Nephron progenitor cell (in vitro differentiated cells): ENCODE measurements around the gene CGNL1.

Source experiments
- DNase-seq: peaks from one replicate; pipeline ENCODE4 v3.0.0; 2021
- H3K27ac Mint-ChIP-seq: 2 replicates; pipeline ENCODE4 v1.8.0; 2021; ENCODE audit warnings: mild to moderate bottlenecking, moderate library complexity, mixed read lengths
- H3K27me3 Mint-ChIP-seq: 2 replicates; pipeline ENCODE4 v1.8.0; 2021; ENCODE audit warnings: mild to moderate bottlenecking, low read depth, mixed read lengths; ENCODE audit not compliant: poor library complexity
- H3K36me3 Mint-ChIP-seq: 2 replicates; pipeline ENCODE4 v1.8.0; 2021; ENCODE audit warnings: low read depth, mixed read lengths
- H3K4me1 Mint-ChIP-seq: 2 replicates; pipeline ENCODE4 v1.8.0; 2021; ENCODE audit warnings: mixed read lengths
- H3K4me3 Mint-ChIP-seq: 2 replicates; pipeline ENCODE4 v1.8.0; 2021; ENCODE audit warnings: mild to moderate bottlenecking, moderate library complexity, mixed read lengths
- H3K9me3 Mint-ChIP-seq: 2 replicates; pipeline ENCODE4 v1.8.0; 2021; ENCODE audit warnings: mild to moderate bottlenecking, moderate library complexity, mixed read lengths
- TF ChIP-seq, protein P1 (sequence below): fragments of 200-600 bp; sonication (generic); IDR thresholded peaks from 2 replicates; pipeline ENCODE4 v1.5.0; 2021; ENCODE audit warnings: antibody characterized with exemption

Gene CGNL1

DNA sequence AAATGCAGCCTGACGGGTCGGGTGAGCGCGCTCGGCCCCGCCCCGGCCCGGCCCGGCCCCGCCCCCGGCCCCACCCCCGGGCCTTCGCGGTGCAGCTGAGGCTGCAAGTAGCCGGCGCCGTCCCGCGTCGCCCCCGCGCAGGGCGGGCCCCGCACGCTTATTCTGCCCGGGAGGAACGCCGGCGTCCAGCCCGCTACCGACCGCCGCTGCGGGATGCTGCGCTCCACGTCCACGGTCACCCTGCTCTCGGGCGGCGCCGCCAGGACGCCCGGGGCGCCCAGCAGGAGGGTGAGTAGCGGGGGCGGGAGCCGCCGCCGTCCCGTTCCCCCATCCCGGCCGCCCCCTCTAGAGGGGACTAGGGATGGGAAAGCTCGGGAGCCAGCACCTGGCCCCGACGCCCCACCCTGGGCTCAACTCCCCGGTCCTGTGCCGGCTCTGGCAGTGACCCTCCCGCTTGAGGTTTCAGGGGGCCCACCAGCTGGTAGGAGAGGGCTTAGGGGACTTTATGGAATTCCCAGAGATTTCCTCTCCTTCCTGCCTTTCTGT, 215.6 kb downstream of the CGNL1 start, which contains the start of gene MYZAP:
TSS of gene MYZAP (plus strand) at position 83 of the 546 bp plus-strand sequence. CDS start at position 214, 131 bp downstream.
- DNase-seq, result peak; percentile 78
- H3K27me3 Mint-ChIP-seq, result peaks cover 66% of the 10 kb centered on the region
- H3K9me3 Mint-ChIP-seq, result no peaks in the 10 kb centered on the region
- H3K36me3 Mint-ChIP-seq, result no peaks in the 10 kb centered on the region
- H3K27ac Mint-ChIP-seq, result peak within 1 kb of the TSS; percentile 40
- TF ChIP-seq, protein P1, sequence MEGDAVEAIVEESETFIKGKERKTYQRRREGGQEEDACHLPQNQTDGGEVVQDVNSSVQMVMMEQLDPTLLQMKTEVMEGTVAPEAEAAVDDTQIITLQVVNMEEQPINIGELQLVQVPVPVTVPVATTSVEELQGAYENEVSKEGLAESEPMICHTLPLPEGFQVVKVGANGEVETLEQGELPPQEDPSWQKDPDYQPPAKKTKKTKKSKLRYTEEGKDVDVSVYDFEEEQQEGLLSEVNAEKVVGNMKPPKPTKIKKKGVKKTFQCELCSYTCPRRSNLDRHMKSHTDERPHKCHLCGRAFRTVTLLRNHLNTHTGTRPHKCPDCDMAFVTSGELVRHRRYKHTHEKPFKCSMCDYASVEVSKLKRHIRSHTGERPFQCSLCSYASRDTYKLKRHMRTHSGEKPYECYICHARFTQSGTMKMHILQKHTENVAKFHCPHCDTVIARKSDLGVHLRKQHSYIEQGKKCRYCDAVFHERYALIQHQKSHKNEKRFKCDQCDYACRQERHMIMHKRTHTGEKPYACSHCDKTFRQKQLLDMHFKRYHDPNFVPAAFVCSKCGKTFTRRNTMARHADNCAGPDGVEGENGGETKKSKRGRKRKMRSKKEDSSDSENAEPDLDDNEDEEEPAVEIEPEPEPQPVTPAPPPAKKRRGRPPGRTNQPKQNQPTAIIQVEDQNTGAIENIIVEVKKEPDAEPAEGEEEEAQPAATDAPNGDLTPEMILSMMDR, result no peak
- peaks cover 5% of the 10 kb centered on the region for H3K4me1 Mint-ChIP-seq
- H3K4me3 Mint-ChIP-seq, result peak within 1 kb of the TSS; percentile 79

DNA sequence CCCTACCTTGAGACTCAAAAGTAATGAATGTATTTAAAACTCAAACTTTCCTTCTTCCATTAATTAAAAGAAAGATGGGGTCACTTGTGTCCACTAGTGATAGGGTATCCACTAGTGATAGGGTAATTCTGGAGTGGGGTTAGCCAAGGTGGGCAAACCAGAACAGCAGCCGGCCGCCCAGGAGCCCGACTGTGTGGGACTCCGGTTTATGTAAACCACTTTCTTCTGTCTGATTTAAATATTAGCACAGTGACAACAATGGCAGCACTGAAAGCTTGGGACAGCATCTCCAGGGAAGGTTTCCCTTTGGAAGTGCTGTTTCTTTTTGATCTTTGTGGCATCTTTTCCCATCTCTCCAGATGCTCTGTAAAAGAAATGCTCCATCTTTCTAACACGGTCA, 216.1 kb downstream of the CGNL1 start:
- no peaks in the 10 kb centered on the region for H3K36me3 Mint-ChIP-seq
- no peaks in the 10 kb centered on the region for H3K9me3 Mint-ChIP-seq
- peak overlapping the region; percentile 73 for H3K4me3 Mint-ChIP-seq
- peaks cover 5% of the 10 kb centered on the region for H3K4me1 Mint-ChIP-seq
- H3K27ac Mint-ChIP-seq, result no peak overlapping the region
- DNase-seq, result no peak
- peaks cover 67% of the 10 kb centered on the region for H3K27me3 Mint-ChIP-seq
- TF ChIP-seq, protein P1, result no peak

- Mint-ChIP-seq H3K27me3 (peaks cover 67% of the 10 kb centered on the region), H3K9me3 (no peaks in the 10 kb centered on the region), H3K36me3 (no peaks in the 10 kb centered on the region), H3K27ac (no peak overlapping the region), H3K4me1 (peaks cover 5% of the 10 kb centered on the region), H3K4me3 (peak overlapping the region; percentile 73)
- TF ChIP-seq, protein P1, result no peak
- no peak for DNase-seq
These were observed 216.6 kb downstream of the CGNL1 start for GRCh38 chr15:57592836-57593420.

GRCh38 chr15:57594479-57594878, 218.2 kb downstream of the CGNL1 start:
- TF ChIP-seq, protein P1, result no peak
- no peak for DNase-seq
- Mint-ChIP-seq H3K4me3 (no peak overlapping the region), H3K4me1 (peaks cover 5% of the 10 kb centered on the region), H3K9me3 (no peaks in the 10 kb centered on the region), H3K27ac (no peak overlapping the region), H3K36me3 (no peaks in the 10 kb centered on the region), H3K27me3 (peaks cover 55% of the 10 kb centered on the region)

DNA sequence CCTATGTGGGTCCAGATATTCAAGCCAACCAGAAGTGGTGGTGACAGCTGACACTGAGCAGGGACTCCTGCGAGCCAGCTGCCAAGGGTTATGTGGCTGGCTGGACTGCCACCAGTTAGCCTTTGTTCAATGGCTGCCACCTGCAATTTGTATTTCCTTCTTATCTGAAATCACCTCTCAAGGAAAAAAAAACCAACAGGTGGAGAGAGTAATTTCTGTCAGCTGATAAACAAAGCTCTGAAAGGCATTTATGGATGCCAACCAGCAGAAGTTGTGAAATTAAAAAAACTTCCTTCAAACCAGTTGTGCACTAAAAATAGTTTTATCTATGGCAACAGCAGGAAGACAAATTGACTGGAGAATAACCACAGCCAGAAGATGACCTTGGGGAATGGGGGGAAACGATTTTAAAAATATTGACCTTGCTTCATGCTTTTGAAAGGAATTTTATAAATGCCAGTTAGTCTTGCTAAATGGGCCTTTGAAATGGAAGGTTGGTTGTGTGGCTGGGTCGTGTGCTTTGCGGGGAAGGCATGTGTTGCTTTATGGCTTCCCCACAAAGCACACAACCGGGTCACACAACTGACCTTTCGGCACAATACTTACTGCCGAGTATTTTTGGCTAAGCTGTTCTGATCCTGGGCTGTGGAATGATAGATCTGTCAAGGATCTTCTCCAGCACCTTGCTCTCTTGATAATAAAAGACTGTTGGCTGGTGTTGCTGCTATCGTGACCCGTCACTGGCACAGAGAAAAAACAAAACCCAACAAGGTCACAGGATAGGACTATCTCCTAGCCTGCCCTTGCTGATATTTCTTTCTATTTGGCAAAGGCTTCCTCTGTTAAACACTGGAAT, 218.9 kb downstream of the CGNL1 start:
- H3K4me3 Mint-ChIP-seq, result no peak overlapping the region
- H3K36me3 Mint-ChIP-seq, result no peaks in the 10 kb centered on the region
- DNase-seq, result no peak
- H3K4me1 Mint-ChIP-seq, result peaks cover 5% of the 10 kb centered on the region
- TF ChIP-seq, protein P1, result no peak
- H3K9me3 Mint-ChIP-seq, result no peaks in the 10 kb centered on the region
- H3K27me3 Mint-ChIP-seq, result peaks cover 48% of the 10 kb centered on the region
- no peak overlapping the region for H3K27ac Mint-ChIP-seq
